Iris pigment epithelial cell (primary cell): ENCODE results near the gene FAF1.
"Not testable (repeated sequence)": the region's sequence is repeated elsewhere in the genome, so short reads cannot be mapped to it uniquely, and the experiment has no call there.

Experiments used
- DNase-seq: peaks from one replicate; pipeline ENCODE4 v3.0.0-alpha.2; 2011; ENCODE audit warnings: low read depth

FAF1 gene

DNA sequence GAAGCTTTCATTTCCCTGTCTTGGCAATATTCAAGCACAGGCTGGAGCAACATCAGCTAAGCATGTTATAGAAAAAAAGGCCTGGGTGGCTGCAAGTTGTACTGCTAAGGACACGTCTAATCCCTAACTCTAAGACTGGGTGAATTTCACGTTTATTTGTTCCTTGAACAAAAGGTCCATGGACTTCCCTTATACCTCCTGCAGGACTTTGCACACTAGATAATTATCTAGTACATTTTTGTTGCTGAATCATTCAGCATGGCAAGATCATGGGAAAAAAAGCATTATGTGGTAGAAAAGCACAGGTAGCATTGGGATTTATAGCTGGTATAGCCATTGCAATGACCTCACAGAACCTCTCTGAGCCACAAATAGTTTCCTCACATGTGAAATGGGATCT, 406.1 kb downstream of the FAF1 start:
- DNase-seq: peak; percentile 18

GRCh38 chr1:50548243-50548642, 411.8 kb downstream of the FAF1 start:
- DNase-seq: no peak

DNA sequence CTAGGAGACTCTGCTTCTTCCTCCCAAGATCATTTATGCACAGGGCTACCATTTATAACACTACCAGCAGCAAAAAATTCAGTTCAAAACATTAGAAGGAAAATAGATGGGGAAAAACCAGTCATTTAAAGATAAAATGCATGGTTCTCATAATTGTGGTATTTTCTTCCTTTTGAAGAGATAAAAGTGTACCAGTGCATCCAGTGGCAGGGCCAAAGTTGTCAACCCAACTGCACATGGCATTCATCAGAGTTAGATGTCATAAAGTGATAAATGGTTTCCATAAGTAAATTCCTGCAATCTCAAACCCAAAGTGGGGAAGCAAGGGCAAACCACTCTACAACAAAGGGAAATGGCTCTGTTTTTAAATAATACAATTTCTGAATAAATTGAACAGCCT, 417.7 kb downstream of the FAF1 start:
- no peak for DNase-seq

DNA sequence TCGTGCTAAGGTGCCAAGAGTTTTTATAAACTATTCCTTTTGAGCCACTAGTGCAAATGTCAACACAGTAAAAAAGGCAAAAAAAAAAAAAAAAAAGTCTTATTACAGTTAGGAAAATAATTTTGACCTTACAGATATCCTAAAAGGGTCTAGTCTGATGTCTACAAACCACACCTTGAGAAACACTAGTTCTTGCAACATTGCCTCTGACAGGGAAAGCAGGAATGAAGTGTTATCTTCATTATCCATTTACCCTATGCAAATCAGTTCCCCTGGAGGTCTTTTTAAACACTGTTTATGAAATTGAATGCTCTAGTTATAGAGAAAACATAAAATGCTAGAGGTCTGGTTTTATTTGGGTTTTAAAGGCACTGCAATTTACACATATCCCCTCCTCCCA, 421.6 kb downstream of the FAF1 start:
- peak; percentile 56 for DNase-seq

DNA sequence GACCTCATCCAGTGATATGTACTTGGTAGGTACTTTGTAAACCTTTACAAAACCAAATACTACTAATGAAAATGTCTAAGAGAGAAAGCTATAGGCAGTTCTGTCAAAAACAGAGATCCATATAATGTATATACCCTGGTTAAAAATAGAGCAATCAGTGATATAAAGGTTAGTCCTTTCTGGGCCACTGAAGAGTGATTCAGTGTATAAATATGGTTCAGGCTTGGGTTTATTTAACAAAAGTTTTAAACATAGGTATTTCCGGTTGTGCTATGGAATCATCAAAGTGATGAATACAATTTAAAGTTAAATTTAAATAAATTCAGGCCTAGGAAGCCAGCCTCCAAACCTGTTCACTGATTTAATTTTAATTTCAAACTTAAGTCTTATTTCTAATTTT, 428.5 kb downstream of the FAF1 start:
- peak; percentile 45 for DNase-seq

- no peak for DNase-seq
Observed at GRCh38 chr1:50531027-50531426, 429.0 kb downstream of the FAF1 start.

GRCh38 chr1:50529510-50529909, 430.6 kb downstream of the FAF1 start:
- no peak for DNase-seq

- DNase-seq: not testable (repeated sequence)
Observed at GRCh38 chr1:50527987-50528320, 432.1 kb downstream of the FAF1 start.

GRCh38 chr1:50527249-50527986, 432.6 kb downstream of the FAF1 start:
- peak; percentile 1 for DNase-seq

DNA sequence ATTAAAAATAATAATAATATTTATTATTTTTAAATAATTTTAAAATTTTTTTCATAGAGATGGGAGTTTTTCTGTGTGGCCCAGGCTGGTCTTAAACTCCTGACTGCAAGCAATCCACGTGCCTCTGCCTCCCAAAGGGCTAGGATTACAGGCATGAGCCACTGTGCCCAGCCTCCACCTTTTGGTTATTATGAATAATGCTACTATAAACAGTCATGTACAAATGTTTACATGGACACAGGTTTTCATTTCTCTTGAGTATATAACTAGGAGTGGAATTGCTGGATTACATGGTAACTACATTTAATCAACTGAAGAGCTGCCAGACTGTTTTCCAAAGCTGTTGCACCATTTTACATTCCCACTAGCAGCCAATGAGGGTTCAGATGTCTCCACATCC, 433.6 kb downstream of the FAF1 start:
- DNase-seq: no peak

DNA sequence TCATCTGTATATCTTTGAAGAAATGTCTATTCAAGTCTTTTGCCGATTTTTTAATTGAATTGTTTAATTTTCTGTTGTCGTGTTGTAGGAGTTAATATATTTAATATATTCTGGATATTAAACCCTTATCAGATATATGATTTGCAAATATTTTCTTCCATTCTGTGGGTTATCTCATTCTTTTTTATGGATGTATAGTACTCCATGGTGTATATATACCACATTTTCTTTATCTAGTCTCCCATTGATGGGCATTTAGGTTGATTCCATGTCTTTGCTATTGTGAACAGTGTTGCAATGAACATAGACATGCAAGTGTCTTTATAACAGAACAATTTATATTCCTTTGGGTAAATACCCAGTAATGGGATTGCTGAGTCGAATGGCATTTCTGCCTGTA, 436.5 kb downstream of the FAF1 start:
- DNase-seq: no peak

GRCh38 chr1:50522691-50523342, 437.2 kb downstream of the FAF1 start:
- DNase-seq: no peak

- DNase-seq: no peak
Observed at GRCh38 chr1:50521703-50522102, 438.4 kb downstream of the FAF1 start.

- DNase-seq: no peak
Observed at GRCh38 chr1:50517488-50517887, 442.6 kb downstream of the FAF1 start.

- peak; percentile 7 for DNase-seq
Observed at GRCh38 chr1:50516056-50516455, 444.0 kb downstream of the FAF1 start.

DNA sequence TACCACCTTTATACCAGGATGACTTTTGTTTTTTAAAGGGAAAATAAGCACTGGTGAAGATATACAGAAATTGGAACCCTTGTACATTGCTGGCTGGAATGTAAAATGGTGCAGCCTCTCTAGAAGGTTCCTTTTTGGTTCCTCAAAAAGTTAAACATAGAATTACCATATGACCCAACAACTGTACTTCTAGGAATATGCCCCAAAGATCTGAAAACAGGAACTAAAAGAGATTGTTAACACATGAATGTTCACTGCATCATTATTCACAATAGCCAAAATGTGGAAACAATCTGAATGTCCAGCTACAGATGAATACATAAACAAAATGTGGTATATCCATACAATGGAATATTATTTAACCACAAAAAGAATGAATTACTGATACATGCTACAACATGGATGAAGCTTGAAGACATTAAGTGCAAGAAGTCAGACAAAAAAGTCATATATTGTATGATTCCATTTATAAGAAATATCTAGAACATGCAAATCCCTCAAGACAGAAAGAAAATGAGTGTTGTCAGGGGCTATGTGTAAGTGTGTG, 452.0 kb downstream of the FAF1 start:
- DNase-seq: no peak

GRCh38 chr1:50505427-50505826, 454.6 kb downstream of the FAF1 start:
- DNase-seq: no peak

GRCh38 chr1:50503515-50503914, 456.6 kb downstream of the FAF1 start:
- no peak for DNase-seq

DNA sequence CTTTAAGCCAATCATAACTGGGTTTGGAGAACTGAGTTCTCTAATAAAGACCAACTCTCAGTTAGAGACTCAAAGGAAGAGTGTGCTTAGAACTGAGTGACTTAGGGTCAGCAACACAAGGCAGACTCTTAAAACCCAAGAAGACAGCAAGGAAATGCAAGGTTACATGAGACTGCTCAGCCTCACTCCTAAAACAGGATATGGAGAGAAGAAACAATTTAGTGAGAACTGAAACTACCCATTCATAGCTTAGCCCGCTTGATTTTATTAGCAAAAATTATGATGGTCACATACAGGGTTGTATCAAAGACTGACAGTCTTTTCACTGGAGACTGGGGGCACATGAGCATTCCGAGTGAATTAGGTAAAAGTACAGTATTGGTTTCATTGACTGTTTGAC, 457.9 kb downstream of the FAF1 start:
- no peak for DNase-seq

DNA sequence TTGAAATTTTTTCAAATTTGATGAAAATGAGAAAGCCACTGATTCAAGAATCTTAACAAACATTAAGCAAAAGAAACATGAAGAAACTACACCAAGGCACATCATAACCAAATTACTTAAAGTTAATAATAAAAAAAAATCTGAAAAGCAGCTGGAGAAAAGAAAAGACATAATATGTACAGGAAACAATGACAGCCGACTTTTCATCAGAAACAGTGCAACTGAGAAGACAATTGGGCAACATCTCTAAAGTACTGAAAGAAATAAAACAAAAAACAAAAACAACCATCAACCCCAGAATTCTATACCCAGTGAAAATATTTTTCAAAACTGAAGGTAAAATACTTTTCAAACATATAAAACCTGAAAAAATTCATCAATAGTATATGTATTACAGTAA, 463.1 kb downstream of the FAF1 start:
- DNase-seq: no peak

GRCh38 chr1:50493710-50494109, 466.4 kb downstream of the FAF1 start:
- no peak for DNase-seq

DNA sequence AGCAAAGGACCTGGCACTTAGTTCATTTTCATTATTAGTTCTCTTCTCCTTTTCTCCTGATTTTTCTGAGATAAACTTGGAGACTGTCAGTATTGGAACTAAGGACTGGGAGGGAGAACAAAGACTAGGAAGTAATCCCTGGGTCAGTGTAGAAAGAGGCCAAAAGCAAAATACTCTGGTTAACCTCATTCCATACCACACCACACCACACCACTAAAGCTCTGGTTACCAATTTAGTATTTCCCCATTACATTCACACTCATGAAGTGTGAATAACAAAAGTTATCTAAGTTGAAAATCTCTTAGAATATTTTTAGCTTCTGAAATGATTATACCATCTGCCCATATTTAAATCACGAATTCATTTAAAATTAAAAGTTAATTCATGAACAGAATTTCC, 467.9 kb downstream of the FAF1 start:
- no peak for DNase-seq

GRCh38 chr1:50491142-50491541, 468.9 kb downstream of the FAF1 start:
- DNase-seq: peak; percentile 29

- peak; percentile 54 for DNase-seq
Observed at GRCh38 chr1:50490640-50491039, 469.4 kb downstream of the FAF1 start.
